Panc1 (cell line): ENCODE results near the gene MED31. TPM values are rescaled to one million over a fixed set of nuclear protein-coding genes. Genes with fewer than 3 reads are reported as not detected.

ENCODE experiments used
- ATAC-seq: fragments of 200-7000 bp; cut with Tn5 transposase; 2 replicates; pipeline ENCODE4 v1.9.1; 2020; ENCODE audit warnings: mild to moderate bottlenecking, moderate library complexity
- BruUV-seq: library from RNA; stranded (reverse); fragments of 400-500 nt; replicated peaks from 2 replicates; lab custom pipeline; 2021; lab: Mats Ljungman, UMichigan
- CTCF ChIA-PET: fragments of 300-600 bp; sonication (Branson Sonifier 250); formaldehyde crosslinking; loops from one replicate; lab custom pipeline; 2022; ENCODE audit warnings: antibody characterized with exemption; lab: Charles Lee
- POLR2A ChIA-PET: fragments of 300-600 bp; sonication (Branson Sonifier 250); formaldehyde crosslinking; loops from one replicate; lab custom pipeline; 2022; ENCODE audit warnings: antibody characterized with exemption; lab: Charles Lee
- DNase-seq: peaks from one replicate; pipeline ENCODE4 v3.0.0-alpha.2; 2010; ENCODE audit warnings: low read depth, low spot score
- H3K27ac ChIP-seq: 2 replicates; pipeline ENCODE4 v1.5.1; 2011; ENCODE audit warnings: mild to moderate bottlenecking, low read length, inconsistent platforms
- H3K27me3 ChIP-seq: fragments of 200-500 bp; sonication (Bioruptor generic); 2 replicates; pipeline ENCODE4 v1.6.0; 2014; ENCODE audit warnings: low read length, inconsistent platforms; ENCODE audit not compliant: control insufficient read depth, insufficient read depth
- H3K36me3 ChIP-seq: fragments of 200-500 bp; sonication (Bioruptor generic); 2 replicates; pipeline ENCODE4 v1.5.1; 2014; ENCODE audit warnings: inconsistent platforms, mild to moderate bottlenecking, low read length, moderate library complexity; ENCODE audit not compliant: control insufficient read depth, insufficient read depth
- H3K4me1 ChIP-seq: 2 replicates; pipeline ENCODE4 v1.5.1; 2011; ENCODE audit warnings: inconsistent platforms, mild to moderate bottlenecking, low read length, moderate library complexity; ENCODE audit not compliant: control insufficient read depth, insufficient read depth
- H3K4me3 ChIP-seq, 2 experiments: 2 replicates each; pipeline ENCODE4 v1.5.1; 2011 to 2012; ENCODE audit warnings: low read depth in 2 of 2, low read length in 2 of 2, mild to moderate bottlenecking in 2 of 2, inconsistent platforms in 1 of 2, moderate library complexity in 1 of 2
- H3K9me3 ChIP-seq: fragments of 200-500 bp; sonication (Bioruptor generic); 2 replicates; pipeline ENCODE4 v1.5.1; 2014; ENCODE audit warnings: low read depth, mild to moderate bottlenecking, inconsistent platforms, low read length, moderate library complexity; ENCODE audit not compliant: control insufficient read depth, insufficient read depth
- POLR2AphosphoS5 ChIP-seq: IDR thresholded peaks from 2 replicates; pipeline ENCODE4 v1.6.1; 2012; ENCODE audit warnings: mild to moderate bottlenecking, low read depth, low read length, moderate library complexity
- REST ChIP-seq, 2 experiments: IDR thresholded peaks; 2 replicates each; pipeline ENCODE4 v1.6.1; 2011 to 2012; ENCODE audit warnings: low read depth in 2 of 2, control low read depth in 1 of 2, low read length in 1 of 2, mild to moderate bottlenecking in 1 of 2, moderate library complexity in 1 of 2; ENCODE audit not compliant: insufficient read depth in 1 of 2
- SIN3A ChIP-seq: IDR thresholded peaks from 2 replicates; pipeline ENCODE4 v1.6.1; 2012; ENCODE audit warnings: low read depth, mild to moderate bottlenecking, low read length, moderate library complexity, borderline replicate concordance; ENCODE audit not compliant: insufficient read depth
- TCF7L2 ChIP-seq: IDR thresholded peaks from 2 replicates; pipeline ENCODE4 v1.6.1; 2011; ENCODE audit warnings: mild to moderate bottlenecking, low read depth, low read length, inconsistent platforms
- in situ Hi-C: cut with HindIII; loops from 2 replicates; pipeline ENCODE4 v1.10.0; 2016; ENCODE audit warnings: low sequenced_read_pairs, low pct_unique_long_range_greater_than_20kb
- intact Hi-C: fragments of 100-400 bp; cut with micrococcal nuclease; formaldehyde crosslinking; loops from one replicate; pipeline ENCODE4 v1.10.0; 2022; ENCODE audit not compliant: unreplicated experiment
- total RNA-seq: library from RNA; stranded (reverse); gene quantifications from one replicate; pipeline ENCODE4 v1.2.1, GENCODE V29; 2021; ENCODE audit not compliant: unreplicated experiment
- TF ChIP-seq, protein P1 (sequence below): fragments of 450-650 bp; IDR thresholded peaks from 2 replicates; pipeline ENCODE4 v1.5.1; 2017; ENCODE audit warnings: mild to moderate bottlenecking

The MED31 gene
- total RNA-seq, 1 experiment from 2014 or later: 18.6 TPM

DNA sequence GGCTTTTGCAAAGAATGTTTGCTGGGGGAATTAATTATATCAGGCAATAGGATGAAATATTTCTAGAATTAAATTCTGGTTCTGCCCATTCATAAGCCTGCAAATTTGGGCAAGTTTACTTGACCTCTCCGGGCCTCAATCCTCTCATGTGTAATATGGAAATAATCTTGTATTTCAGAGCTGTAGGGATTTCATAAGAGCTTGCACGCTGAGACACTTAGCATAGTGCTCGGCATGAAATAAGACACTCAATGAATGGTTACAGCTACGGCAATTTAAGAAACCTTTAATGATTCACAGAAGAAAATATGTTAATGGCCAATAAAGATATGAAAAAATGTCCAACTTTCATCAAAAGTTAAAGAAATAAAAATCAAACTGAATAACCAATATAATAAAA is 54.5 kb downstream of the MED31 start:
- Histone ChIP-seq H3K27me3 (no peaks in the 10 kb centered on the region), H3K36me3 (peaks cover 12% of the 10 kb centered on the region), H3K4me3 (no peak overlapping the region), H3K4me1 (0 out of 2 replicates have a peak, but pooled peaks cover 2% of the 10 kb centered on the region), H3K9me3 (no peaks in the 10 kb centered on the region), H3K27ac (no peak overlapping the region)
- intact Hi-C loops (no loop called here), in situ Hi-C loops (no loop called here)
- DNase-seq (no peak), ATAC-seq (no peak)
- CTCF ChIA-PET: no interaction called here
- TF ChIP-seq SIN3A (no peak), REST (IDR thresholded peaks at IDR 0.05; ENCODE audit: insufficient read depth in 1 of 2, low read depth in 2 of 2, low read length in 1 of 2) (no peak), TCF7L2 (no peak), POLR2AphosphoS5 (no peak)
- TF ChIP-seq, protein P1, sequence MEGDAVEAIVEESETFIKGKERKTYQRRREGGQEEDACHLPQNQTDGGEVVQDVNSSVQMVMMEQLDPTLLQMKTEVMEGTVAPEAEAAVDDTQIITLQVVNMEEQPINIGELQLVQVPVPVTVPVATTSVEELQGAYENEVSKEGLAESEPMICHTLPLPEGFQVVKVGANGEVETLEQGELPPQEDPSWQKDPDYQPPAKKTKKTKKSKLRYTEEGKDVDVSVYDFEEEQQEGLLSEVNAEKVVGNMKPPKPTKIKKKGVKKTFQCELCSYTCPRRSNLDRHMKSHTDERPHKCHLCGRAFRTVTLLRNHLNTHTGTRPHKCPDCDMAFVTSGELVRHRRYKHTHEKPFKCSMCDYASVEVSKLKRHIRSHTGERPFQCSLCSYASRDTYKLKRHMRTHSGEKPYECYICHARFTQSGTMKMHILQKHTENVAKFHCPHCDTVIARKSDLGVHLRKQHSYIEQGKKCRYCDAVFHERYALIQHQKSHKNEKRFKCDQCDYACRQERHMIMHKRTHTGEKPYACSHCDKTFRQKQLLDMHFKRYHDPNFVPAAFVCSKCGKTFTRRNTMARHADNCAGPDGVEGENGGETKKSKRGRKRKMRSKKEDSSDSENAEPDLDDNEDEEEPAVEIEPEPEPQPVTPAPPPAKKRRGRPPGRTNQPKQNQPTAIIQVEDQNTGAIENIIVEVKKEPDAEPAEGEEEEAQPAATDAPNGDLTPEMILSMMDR: no peak
- POLR2A ChIA-PET: no interaction called here
- no TSS peak for BruUV-seq

DNA sequence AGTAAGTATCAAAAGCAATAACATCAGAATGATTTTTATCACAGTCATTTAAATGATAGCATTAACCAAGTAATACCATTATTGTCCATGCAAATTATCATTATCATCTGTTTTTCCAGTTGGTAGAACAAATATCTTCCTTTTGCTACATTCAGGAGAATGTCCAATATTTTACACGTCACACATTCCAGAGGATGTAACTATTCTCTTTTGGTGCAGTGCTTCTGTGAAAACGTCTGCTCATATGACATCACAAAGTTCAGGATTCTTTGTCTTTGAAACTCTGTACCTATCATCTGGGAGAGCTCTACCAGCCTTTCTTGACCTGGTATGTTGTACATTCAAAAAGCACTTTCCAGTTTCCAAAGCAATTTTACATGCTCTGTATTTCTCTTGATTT is 54.9 kb downstream of the MED31 start:
- no peak overlapping the region for H3K27ac ChIP-seq
- no peak for ATAC-seq
- no peak overlapping the region for H3K4me3 ChIP-seq
- no peak for DNase-seq
- ChIA-PET POLR2A (no interaction called here), CTCF (no interaction called here)
- TF ChIP-seq SIN3A: no peak
- TF ChIP-seq, protein P1: no peak
- TF ChIP-seq TCF7L2: no peak
- no peak for TF ChIP-seq REST (IDR thresholded peaks at IDR 0.05; ENCODE audit: insufficient read depth in 1 of 2, low read depth in 2 of 2, low read length in 1 of 2)
- no peak for TF ChIP-seq POLR2AphosphoS5
- H3K36me3 ChIP-seq: peaks cover 12% of the 10 kb centered on the region
- no peaks in the 10 kb centered on the region for H3K9me3 ChIP-seq
- no TSS peak for BruUV-seq
- H3K27me3 ChIP-seq: no peaks in the 10 kb centered on the region
- in situ Hi-C loops (no loop called here), intact Hi-C loops (no loop called here)
- H3K4me1 ChIP-seq: 0 out of 2 replicates have a peak, but pooled peaks cover 2% of the 10 kb centered on the region
